Aorta (tissue), 5 donors: ENCODE results near the gene SLF1. TPM values are rescaled to one million over a fixed set of nuclear protein-coding genes. Genes with fewer than 3 reads are reported as not detected.

Experiments
- ATAC-seq: fragments of 200-7000 bp; cut with Tn5 transposase; one replicate; pipeline ENCODE4 v1.9.1; 2022; ENCODE audit warnings: moderate library complexity; ENCODE audit not compliant: low FRiP score
- DNase-seq, 2 donors: peaks; one replicate each; pipeline ENCODE4 v3.0.0-alpha.2; 2020
- H3K27ac ChIP-seq, 2 donors: one replicate each; pipeline ENCODE4 v1.5.1; 2013; ENCODE audit warnings: low read length in 2 of 2, mild to moderate bottlenecking in 2 of 2, moderate library complexity in 2 of 2, control low read depth in 1 of 2, inconsistent platforms in 1 of 2, low read depth in 1 of 2
- H3K27me3 ChIP-seq, 2 donors: one replicate each; pipeline ENCODE4 v1.6.1; 2013; ENCODE audit warnings: control low read depth in 1 of 2, low read length in 1 of 2, mild to moderate bottlenecking in 1 of 2, moderate library complexity in 1 of 2; ENCODE audit not compliant: insufficient read depth in 2 of 2, control insufficient read depth in 1 of 2
- H3K36me3 ChIP-seq, 2 donors: one replicate each; pipeline ENCODE4 v1.6.1; 2013; ENCODE audit warnings: control low read depth in 1 of 2, low read length in 1 of 2, mild to moderate bottlenecking in 1 of 2; ENCODE audit not compliant: insufficient read depth in 2 of 2, control insufficient read depth in 1 of 2
- H3K4me1 ChIP-seq, 2 donors: one replicate each; pipeline ENCODE4 v1.6.1; 2013; ENCODE audit warnings: low read length in 2 of 2, control low read depth in 1 of 2, mild to moderate bottlenecking in 1 of 2, moderate library complexity in 1 of 2; ENCODE audit not compliant: insufficient read depth in 2 of 2, control insufficient read depth in 1 of 2
- H3K4me3 ChIP-seq, 2 donors: one replicate each; pipeline ENCODE4 v1.5.1; 2013; ENCODE audit warnings: low read length in 2 of 2, control low read depth in 1 of 2, mild to moderate bottlenecking in 1 of 2
- H3K9me3 ChIP-seq: one replicate; pipeline ENCODE4 v1.6.1; 2013; ENCODE audit warnings: mild to moderate bottlenecking, low read length; ENCODE audit not compliant: control insufficient read depth
- WGBS, 2 donors: extraction: QIAGEN DNeasy Blood & Tissue Kit; methylation state at CpG; one replicate each; pipeline ENCODE4 v1.1.7; 2013; 5-methylcytosine and 5-hydroxymethylcytosine counted together
- intact Hi-C, 2 donors: fragments of 100-400 bp; cut with DNase I; formaldehyde crosslinking; loops; one replicate each; pipeline versions ENCODE4 v1.14.2 to v1.15.0; 2022
- polyA plus RNA-seq, 2 donors: library from polyadenylated mRNA; stranded (reverse); fragments of 200-250 nt; gene quantifications; one replicate each; pipeline ENCODE4 v1.2.3, GENCODE V29; 2013
- total RNA-seq, 2 donors: library from RNA; stranded (reverse); fragmentation: NEBNext Ultra II Directional; extraction: Animal tissue kit (Norgen Biotek cat#: 25700); gene quantifications; one replicate each; pipeline ENCODE4 v1.2.1, GENCODE V29; 2021
- donor health status: healthy with polysubstance abuse.
- donor health status: Bipolar disorder and iron deficiency.
- donor health status: DM: no; HTN: no; CAD: no.
- donor health status: DM: no; HTN: no; CAD: no.
- donor health status: DM: yes; HTN: yes; CAD: no.

Gene SLF1
- total and polyA plus RNA-seq, 4 donors = 2.1 to 6.1 (median 3.5) TPM

DNA sequence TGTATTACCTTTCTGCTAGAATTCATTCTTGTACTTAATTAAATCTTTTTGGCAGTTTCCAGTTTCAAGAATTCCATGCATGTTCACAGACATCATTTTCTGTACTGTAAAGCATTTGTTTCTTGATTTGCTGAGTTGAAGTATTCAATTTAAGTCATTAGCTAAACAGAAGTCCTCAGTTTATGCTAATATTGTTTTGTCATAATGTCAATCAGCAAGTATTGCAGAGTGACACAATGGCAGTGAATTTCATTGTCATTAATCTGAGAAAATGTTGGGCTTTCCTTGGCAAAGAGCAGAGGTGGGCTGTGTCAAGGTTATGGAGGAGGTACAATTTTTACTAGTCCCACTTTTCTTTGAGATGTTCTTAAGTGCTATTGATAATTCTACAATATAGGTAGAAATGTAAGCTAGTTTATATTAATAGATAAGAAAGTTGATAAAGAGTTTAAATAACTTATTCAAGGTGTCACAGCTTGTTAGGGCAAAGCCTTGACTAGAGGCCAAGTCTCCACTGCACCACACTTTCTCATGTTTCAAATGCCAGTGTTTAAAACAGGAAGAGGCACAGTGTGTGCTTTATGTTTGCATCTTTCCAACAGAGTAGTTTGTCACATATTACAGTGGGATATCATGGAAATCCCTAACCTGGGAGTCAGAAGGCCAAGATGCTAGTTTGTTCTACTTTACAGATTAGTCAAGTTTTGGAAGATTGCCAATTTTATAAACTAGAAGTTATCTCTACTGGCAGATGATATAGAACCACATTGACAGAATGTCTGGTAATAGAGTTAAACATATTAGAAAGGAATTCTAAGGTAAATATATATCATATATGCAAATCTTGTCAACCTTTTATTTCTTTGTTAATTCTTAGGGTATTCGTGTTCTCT lies 56.3 kb downstream of the SLF1 start:
- no peaks in the 10 kb centered on the region for H3K4me1 ChIP-seq
- H3K27me3 ChIP-seq = no peaks in the 10 kb centered on the region
- intact Hi-C loops = no loop called here
- ATAC-seq (no peak), DNase-seq (no peak)
- no peaks in the 10 kb centered on the region for H3K9me3 ChIP-seq
- 97 to 98% methylated on average over 1 of the region's 1 CpG for WGBS, 2 donors
- H3K27ac ChIP-seq = no peak overlapping the region
- no peak overlapping the region for H3K4me3 ChIP-seq
- H3K36me3 ChIP-seq = peaks cover 0 to 7% of the 10 kb centered on the region in 2 donors

DNA sequence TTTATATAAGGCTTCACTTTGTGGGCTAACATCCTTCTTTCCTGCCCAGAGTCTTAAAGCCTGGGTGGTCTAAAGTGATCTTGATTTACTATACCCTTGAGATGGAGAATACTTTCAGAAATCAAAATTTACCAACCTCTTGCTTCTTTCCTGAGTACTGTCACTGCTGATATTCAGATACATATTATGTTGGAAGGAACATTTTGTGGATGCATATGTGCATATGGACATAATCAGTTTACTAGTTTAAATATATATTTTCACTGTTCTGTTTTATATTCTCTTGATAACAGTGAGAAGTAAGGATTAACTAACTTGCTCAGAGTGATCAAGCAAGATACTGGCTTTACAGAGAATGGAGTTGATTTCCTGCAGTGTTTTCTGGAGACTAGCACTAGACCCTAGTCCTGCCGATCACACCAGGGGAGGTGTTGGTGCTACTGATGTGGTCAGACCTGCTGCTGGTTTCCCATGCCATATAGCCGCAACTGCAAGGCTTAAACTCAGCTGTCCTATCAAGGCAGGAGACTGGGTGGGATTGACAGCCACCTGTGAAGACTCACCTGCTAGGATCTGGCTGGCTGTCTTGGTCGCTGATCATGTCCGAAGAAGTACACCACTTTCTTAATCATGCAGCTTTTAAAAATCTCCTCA lies 57.6 kb downstream of the SLF1 start:
- Histone ChIP-seq H3K27ac (no peak overlapping the region), H3K4me1 (no peaks in the 10 kb centered on the region), H3K36me3 (peaks cover 0 to 7% of the 10 kb centered on the region in 2 donors), H3K9me3 (no peaks in the 10 kb centered on the region), H3K4me3 (no peak overlapping the region), H3K27me3 (no peaks in the 10 kb centered on the region)
- ATAC-seq (no peak), DNase-seq (no peak)
- intact Hi-C loops = no loop called here
- WGBS, 2 donors = 84 to 88% methylated on average over 4 of the region's 4 CpGs

- H3K4me3 ChIP-seq = no peak overlapping the region
- DNase-seq (no peak), ATAC-seq (no peak)
- no peaks in the 10 kb centered on the region for H3K4me1 ChIP-seq
- no peaks in the 10 kb centered on the region for H3K36me3 ChIP-seq
- intact Hi-C loops = no loop called here
- H3K9me3 ChIP-seq = no peaks in the 10 kb centered on the region
- 62 to 68% methylated on average over 5 of the region's 5 CpGs for WGBS, 2 donors
- H3K27me3 ChIP-seq = no peaks in the 10 kb centered on the region
- H3K27ac ChIP-seq = no peak overlapping the region
Measured at GRCh38 chr5:94682814-94683520, 64.5 kb downstream of the SLF1 start.

- Histone ChIP-seq H3K4me1 (no peaks in the 10 kb centered on the region), H3K4me3 (no peak overlapping the region), H3K9me3 (no peaks in the 10 kb centered on the region), H3K27me3 (no peaks in the 10 kb centered on the region), H3K36me3 (no peaks in the 10 kb centered on the region), H3K27ac (no peak overlapping the region)
- no peak for ATAC-seq
- no peak for DNase-seq
- intact Hi-C loops = no loop called here
Measured at GRCh38 chr5:94689908-94690307, 71.4 kb downstream of the SLF1 start.

GRCh38 chr5:94690778-94691177 lies 72.3 kb downstream of the SLF1 start:
- Histone ChIP-seq H3K4me3 (no peak overlapping the region), H3K36me3 (no peaks in the 10 kb centered on the region), H3K9me3 (no peaks in the 10 kb centered on the region), H3K27ac (no peak overlapping the region), H3K27me3 (no peaks in the 10 kb centered on the region), H3K4me1 (no peaks in the 10 kb centered on the region)
- intact Hi-C loops = no loop called here
- DNase-seq = no peak
- 59 to 68% methylated on average over 2 of the region's 2 CpGs for WGBS, 2 donors
- ATAC-seq = no peak

- 88 to 92% methylated on average over 1 of the region's 1 CpG for whole genome bisulfite sequencing, 2 donors
- Histone ChIP-seq H3K4me3 (no peak overlapping the region), H3K36me3 (no peaks in the 10 kb centered on the region), H3K4me1 (no peaks in the 10 kb centered on the region), H3K9me3 (no peaks in the 10 kb centered on the region), H3K27ac (no peak overlapping the region), H3K27me3 (no peaks in the 10 kb centered on the region)
- DNase-seq = no peak
- intact Hi-C loops = no loop called here
- ATAC-seq = no peak
Measured at GRCh38 chr5:94691291-94691690, 72.8 kb downstream of the SLF1 start.

DNA sequence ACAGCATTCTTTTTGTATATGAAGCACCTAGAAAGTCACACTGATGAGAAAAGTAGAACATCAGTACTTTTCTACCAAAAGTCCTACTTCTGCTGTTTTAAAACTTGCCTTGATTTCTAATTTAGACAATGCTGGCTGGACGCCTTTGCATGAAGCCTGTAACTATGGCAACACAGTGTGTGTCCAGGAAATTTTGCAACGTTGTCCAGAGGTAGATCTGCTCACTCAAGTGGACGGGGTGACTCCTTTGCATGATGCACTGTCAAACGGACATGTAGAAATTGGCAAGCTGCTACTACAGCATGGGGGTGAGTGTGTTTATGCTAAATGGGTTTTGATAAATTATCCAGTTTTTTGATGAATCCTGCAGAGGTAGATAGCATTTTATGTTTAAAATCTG lies 73.5 kb downstream of the SLF1 start:
- ATAC-seq = no peak
- no peak for DNase-seq

DNA sequence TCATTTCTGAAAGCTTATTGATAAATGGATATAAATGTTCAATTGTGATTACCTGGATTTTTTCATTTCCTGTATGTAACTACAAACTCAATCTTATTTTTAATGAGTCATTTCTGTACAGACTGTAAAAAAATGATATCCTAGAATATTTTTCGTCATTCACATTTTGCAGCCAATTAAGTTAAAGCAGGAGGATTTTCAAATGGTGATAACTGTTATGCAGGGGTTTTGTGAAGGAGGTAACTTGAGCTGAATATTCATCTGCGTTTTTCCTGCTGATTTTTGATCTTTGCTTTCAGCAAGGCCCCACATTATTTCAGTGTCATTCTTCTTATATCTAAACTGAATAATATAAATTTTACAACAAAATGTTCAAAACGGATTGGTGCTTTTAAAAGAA lies 74.1 kb downstream of the SLF1 start:
- no peak for ATAC-seq

More for the DNA sequence above, 73.5 kb downstream of the SLF1 start:
- H3K36me3 ChIP-seq = no peaks in the 10 kb centered on the region
- no peaks in the 10 kb centered on the region for H3K27me3 ChIP-seq
- no peaks in the 10 kb centered on the region for H3K4me1 ChIP-seq
- no peak overlapping the region for H3K27ac ChIP-seq
- WGBS, 2 donors = 39 to 40% methylated on average over 4 of the region's 4 CpGs
- no peak overlapping the region for H3K4me3 ChIP-seq
- intact Hi-C loops = no loop called here
- no peaks in the 10 kb centered on the region for H3K9me3 ChIP-seq

More for the DNA sequence above, 74.1 kb downstream of the SLF1 start:
- WGBS, 2 donors = 75 to 84% methylated on average over 3 of the region's 3 CpGs
- H3K4me3 ChIP-seq = no peak overlapping the region
- H3K9me3 ChIP-seq = no peaks in the 10 kb centered on the region
- no peak overlapping the region for H3K27ac ChIP-seq
- no peaks in the 10 kb centered on the region for H3K27me3 ChIP-seq
- no peaks in the 10 kb centered on the region for H3K4me1 ChIP-seq
- no peaks in the 10 kb centered on the region for H3K36me3 ChIP-seq
- no peak for DNase-seq
- intact Hi-C loops = no loop called here
